GM12878 (cell line): Measurements from ENCODE around the gene TKFC. TPM values are rescaled to one million over a fixed set of nuclear protein-coding genes. Genes with fewer than 3 reads are reported as not detected.

Experiments used
- ATF7 ChIP-seq: fragments of 450-650 bp; IDR thresholded peaks from 2 replicates; pipeline ENCODE4 v1.6.1; 2016; ENCODE audit warnings: low read depth, mild to moderate bottlenecking
- BRCA1 ChIP-seq: IDR thresholded peaks from 2 replicates; pipeline ENCODE4 v1.6.1; 2011; ENCODE audit warnings: low read depth, low read length, improper control_type of control experiment
- HDGF ChIP-seq: fragments of 450-650 bp; IDR thresholded peaks from 2 replicates; pipeline ENCODE4 v1.6.1; 2016; ENCODE audit warnings: antibody characterized with exemption
- IKZF2 ChIP-seq, 2 experiments: fragments of 450-650 bp; IDR thresholded peaks; 2 replicates each; pipeline ENCODE4 v1.6.1; 2017; ENCODE audit warnings: mild to moderate bottlenecking in 2 of 2, moderate library complexity in 2 of 2
- NR2C2 ChIP-seq: IDR thresholded peaks from 2 replicates; pipeline ENCODE4 v1.6.1; 2011; ENCODE audit warnings: borderline replicate concordance, low read depth; ENCODE audit not compliant: control insufficient read depth, insufficient read length
- PML ChIP-seq: IDR thresholded peaks from 2 replicates; pipeline ENCODE4 v1.6.1; 2012; ENCODE audit warnings: low read length, inconsistent platforms
- PRDM15 ChIP-seq: fragments of 450-650 bp; formaldehyde crosslinking; IDR thresholded peaks from 2 replicates; pipeline ENCODE4 v1.4.0; 2020; ENCODE audit warnings: mild to moderate bottlenecking, moderate library complexity
- SREBF2 ChIP-seq: IDR thresholded peaks from 2 replicates; pipeline ENCODE4 v1.6.1; 2012; ENCODE audit warnings: mild to moderate bottlenecking, low read length
- YY1 ChIP-seq: IDR thresholded peaks from 2 replicates; pipeline ENCODE4 v1.6.1; 2011; ENCODE audit warnings: low read depth, mild to moderate bottlenecking, low read length
- ZBTB11 ChIP-seq: fragments of 450-650 bp; formaldehyde crosslinking; IDR thresholded peaks from 2 replicates; pipeline ENCODE4 v1.5.0; 2022; ENCODE audit warnings: mild to moderate bottlenecking, missing genetic modification characterization
- polyA plus RNA-seq, 11 experiments: library from polyadenylated mRNA; depleted of rRNA in 4 of 11; unstranded in 6 of 11; stranded (reverse) in 5 of 11; fragments of >200 nt; fragmentation: Nextera tagmentation in 4 of 11; fragmentation: Illumina TruSeq in 1 of 11; extraction: Ambion mirVana in 4 of 11; extraction: Trizol in 1 of 11; gene quantifications; 1 replicate in 1 of 11; 2 replicates in 10 of 11; pipeline versions ENCODE4 v1.2.1 to v1.2.3, GENCODE V29; 2011 to 2016; ENCODE audit warnings: inconsistent platforms in 2 of 11, missing spikeins in 2 of 11, low read depth in 1 of 11
- total RNA-seq, 4 experiments: library from RNA; depleted of rRNA in 3 of 4; stranded (reverse); fragments of >200 nt in 3 of 4; fragmentation: Illumina TruSeq in 1 of 4; extraction: Trizol in 1 of 4; gene quantifications; 2 replicates each; pipeline versions ENCODE4 v1.2.1 to v1.2.3, GENCODE V29; 2013 to 2021

Gene TKFC
- total and polyA plus RNA-seq, 10 of the 15 experiments (the other 5 are each of a cell fraction or from before 2014, with no cell fraction given): 2.4 to 113 (median 59.0) TPM

- TF ChIP-seq PRDM15 (no peak), PML (no peak), ATF7 (no peak), YY1 (no peak), NR2C2 (no peak), HDGF (no peak), BRCA1 (no peak), SREBF2 (no peak), ZBTB11 (CRISPR knock-in tag) (no peak), IKZF2 (IDR thresholded peaks at IDR 0.05) (no peak)
Observed at GRCh38 chr11:61297341-61297740, 35.7 kb upstream of the TKFC start (continued).
